GM19372 (cell line): ENCODE measurements around the gene LRRC45.

Experiments
- ATAC-seq: cut with Tn5 transposase; IDR thresholded peaks from one replicate; pipeline ENCODE4 v1.9.1; 2021; ENCODE audit warnings: mild to moderate bottlenecking, low read depth, moderate library complexity; ENCODE audit not compliant: unreplicated experiment

The LRRC45 gene

DNA sequence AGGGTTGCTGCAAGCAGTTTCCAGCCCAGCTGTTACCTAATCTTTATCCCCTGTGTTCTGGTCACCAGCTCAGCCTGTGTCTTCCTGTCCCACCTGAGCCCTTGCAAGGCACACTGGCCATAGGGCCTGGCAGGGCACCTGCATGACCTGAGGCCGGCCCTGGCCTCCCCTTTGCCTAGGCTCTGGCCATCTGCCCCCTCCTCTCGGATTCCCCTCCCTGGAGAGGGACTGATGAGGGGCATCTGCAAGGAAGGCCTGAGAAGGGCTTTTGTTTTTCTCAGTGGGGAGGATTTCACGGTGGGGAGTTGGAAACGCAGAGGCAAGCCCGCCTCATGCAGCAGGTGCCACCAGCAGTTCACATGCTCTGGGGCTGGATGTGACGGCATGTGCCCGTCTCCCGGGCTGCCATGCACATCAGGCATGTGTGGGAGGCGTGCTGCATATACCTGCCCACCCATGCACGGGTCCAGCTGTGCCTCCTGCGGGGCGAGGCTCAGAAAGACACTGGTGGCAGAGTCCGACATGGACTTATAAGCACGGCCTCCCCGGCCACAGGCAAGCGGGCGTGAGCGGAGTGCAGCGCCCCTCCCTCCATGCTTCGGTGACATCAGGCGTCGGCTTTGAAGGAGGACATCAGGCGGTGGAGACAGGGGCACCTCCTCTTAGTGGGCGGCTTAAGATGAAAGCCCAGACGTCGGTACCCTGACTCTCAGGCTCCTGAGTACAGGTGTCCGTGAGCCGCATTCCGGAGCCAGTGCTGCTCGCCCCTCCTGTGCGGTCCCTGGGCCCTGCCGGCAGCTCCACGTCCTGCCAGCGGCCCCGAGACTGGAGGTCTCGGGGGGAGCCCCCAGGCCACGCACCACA, 29.1 kb upstream of the LRRC45 start:
- no peak for ATAC-seq

DNA sequence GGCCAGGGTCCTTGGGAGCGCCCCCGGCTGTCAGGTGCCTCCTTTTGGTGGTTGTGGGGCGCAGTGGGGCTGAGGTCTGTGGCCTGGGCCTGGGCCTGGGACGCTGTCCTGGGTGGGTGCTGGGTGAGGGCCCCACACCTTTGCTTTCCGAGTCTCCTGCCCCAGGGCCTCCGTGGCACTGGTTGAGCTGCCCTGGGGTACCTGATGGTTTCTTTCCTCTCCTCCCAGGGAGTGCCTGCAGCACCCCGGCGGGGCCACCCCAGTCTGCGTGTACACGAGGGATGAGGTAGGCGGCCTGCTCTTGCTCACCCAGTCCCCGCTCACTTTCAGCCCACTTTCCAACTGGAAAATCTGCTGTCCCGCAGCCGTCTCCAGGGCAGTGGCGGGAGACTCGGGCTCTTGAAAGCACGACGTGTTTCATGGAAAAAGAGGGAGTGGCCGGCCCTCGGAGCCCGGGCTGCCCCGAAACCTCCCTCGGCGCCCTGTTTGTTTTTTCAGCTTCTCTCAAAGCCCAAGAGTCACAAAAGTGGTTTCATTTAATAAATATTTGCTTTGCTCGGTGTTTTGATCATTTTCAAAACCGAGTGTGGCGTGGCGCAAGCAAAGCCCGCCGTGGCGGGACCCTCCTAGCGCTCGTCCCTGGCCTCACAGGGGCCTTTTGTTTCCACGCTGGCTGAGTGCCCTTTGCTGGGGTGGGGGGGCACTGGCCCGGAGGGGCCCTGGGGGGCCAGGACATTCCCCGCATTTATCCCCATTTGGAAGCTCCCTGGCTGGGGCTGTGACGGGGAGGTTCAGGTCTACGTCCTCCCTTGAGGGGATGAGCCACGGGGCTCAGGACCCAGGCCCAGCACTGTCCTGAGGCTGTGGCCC, 28.3 kb upstream of the LRRC45 start:
- no peak for ATAC-seq

DNA sequence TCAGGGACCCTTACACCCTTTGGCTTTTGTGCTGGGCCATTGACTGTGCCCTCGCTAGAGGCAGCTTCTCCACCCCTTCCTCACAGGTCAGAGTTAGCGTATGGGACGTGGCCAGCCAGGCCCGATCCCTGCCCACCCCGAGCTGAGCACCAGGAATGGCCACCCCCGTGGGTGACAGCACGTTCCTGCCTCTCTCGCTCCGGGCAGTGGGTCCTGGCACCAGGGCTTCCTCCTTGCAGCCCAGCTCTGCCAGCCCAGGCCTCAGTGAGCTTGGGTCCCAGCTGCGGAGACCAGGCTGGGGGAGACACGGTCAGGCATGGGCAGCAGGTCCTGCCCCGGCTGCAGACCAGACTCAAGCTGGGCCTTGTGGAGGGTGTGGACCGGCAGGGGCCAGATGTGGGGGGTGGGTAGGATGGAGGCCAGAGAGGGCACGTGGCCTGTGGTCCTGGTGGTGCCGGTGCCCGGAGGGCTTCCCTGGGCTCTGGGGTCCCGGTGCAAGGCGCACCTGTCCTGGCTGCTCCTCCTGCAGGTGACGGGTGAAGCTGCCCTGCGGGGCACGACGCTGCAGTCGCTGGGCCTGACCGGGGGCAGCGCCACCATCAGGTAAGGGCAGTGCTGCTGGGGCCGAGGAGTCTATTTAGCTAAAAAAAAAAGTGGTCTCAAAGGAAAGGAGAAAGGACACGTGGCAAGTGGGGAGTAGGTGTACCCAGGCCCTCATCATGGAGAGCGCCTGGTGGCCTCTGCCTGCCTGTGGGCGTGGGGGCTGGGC, 27.5 kb upstream of the LRRC45 start:
- no peak for ATAC-seq

DNA sequence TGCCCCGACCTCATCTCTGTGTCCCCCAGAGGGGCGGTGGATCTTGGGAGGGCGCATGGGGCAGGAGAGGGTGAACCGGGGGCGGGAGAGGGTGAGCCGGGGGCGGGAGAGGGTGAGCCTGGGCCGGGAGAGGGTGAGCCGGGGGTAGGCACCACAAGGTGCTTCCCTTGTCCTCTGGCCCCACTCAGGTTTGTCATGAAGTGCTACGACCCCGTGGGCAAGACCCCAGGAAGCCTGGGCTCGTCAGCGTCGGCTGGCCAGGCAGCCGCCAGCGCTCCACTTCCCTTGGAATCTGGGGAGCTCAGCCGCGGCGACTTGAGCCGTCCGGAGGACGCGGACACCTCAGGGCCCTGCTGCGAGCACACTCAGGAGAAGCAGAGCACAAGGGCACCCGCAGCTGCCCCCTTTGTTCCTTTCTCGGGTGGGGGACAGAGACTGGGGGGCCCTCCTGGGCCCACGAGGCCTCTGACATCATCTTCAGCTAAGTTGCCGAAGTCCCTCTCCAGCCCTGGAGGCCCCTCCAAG, 26.8 kb upstream of the LRRC45 start:
- no peak for ATAC-seq

DNA sequence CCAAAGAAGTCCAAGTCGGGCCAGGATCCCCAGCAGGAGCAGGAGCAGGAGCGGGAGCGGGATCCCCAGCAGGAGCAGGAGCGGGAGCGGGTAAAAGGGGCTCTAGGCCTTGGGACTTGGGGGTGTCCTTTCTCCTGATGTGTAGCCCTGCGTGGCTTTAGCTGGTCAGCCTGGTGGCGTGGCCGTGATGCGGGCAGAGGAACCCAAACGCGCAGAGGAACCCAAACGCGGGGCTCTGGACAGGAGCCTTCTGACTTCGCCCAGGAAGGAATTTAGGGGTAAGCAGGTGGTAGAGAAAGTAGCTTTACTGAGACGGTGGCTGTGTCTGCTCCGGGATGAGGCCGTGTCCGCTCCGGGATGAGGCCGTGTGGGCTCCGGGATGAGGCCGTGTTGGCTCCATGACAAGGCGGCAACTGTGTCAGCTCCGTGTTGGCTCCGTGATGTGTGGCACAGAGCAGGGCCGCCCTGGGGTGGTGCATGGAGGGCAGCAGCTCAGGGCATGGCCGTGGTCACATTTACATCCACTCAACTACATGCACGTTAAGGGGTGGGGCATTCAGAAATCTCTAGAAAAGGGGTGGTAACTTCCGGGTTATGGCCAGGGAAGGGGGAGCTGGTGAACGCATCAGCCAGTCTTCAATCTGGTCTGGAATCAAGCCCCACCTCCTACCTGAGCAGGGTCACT, 26.2 kb upstream of the LRRC45 start:
- no peak for ATAC-seq

DNA sequence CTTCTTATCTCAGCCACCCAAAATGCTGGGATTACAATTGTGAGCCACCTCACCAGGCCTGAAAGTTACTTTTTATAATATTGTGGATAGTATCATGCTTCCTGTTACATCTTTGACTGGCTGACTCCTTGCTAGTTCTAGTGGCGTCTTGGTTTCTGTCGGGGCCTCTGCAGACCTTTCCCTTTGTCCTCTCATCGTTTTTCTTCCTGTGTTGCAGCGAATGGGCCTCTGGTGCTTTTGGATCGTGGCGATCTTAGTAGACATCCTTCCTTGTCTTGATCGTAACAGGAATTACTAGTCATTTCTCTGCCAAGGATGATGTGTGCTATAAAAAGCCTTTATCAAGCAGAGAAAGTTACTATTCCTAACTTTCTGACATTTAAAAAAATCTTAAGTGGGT, 24.9 kb upstream of the LRRC45 start:
- ATAC-seq = no peak

DNA sequence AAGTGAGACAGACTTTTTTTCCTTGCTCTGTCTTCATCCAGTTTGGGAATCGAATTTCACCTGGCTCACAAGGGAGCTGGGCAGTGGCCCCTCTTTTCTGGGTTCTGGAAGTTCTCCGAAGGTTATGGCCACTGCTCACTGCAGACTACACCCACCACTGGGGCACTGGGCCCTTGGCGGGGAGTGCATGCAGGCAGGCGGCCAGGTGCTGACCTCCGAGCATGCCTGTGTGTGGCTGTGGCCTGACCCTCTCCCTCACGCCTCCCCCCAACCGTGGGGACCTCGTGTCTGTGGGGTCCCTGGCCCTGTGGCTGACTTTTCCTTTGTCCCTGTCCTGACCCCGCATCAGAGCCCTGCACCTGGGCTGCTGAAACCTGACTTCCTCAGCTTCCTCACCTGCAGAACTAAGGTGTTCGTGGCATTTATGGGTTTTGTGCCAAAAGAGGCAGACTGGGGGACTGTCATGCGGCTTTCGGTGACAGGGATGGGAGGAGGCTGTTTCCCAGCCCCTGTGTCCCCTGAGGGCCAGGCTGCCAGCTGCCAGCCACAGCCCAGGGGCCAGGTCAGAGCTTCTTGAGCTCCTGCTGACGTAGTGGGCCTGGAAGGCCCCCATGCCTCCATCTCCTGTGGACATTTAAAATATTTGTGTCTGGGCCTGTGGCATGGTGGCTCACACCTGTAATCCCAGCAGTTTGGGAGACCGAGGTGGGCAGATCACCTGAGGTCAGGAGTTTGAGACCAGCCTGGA, 24.2 kb upstream of the LRRC45 start:
- no peak for ATAC-seq

DNA sequence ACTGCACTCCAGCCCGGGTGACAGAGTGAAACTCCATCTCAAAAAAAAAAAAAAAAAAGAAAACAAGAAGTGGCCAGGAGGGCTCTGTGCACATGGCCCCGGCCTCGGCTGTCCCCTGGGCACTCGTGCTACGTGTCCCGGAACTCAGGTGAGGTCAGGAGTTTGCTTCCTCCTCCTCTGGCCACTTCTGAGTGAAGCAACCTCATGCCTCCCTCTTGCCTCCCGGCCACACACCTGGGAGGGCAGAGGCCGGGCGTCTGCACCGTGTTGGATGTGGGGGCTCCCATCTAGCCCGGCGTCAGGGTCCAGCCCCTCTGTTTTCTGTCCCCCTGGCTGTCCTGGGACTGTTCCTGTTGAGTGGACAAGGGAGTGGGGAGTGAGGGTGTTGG, 23.5 kb upstream of the LRRC45 start:
- ATAC-seq = no peak

DNA sequence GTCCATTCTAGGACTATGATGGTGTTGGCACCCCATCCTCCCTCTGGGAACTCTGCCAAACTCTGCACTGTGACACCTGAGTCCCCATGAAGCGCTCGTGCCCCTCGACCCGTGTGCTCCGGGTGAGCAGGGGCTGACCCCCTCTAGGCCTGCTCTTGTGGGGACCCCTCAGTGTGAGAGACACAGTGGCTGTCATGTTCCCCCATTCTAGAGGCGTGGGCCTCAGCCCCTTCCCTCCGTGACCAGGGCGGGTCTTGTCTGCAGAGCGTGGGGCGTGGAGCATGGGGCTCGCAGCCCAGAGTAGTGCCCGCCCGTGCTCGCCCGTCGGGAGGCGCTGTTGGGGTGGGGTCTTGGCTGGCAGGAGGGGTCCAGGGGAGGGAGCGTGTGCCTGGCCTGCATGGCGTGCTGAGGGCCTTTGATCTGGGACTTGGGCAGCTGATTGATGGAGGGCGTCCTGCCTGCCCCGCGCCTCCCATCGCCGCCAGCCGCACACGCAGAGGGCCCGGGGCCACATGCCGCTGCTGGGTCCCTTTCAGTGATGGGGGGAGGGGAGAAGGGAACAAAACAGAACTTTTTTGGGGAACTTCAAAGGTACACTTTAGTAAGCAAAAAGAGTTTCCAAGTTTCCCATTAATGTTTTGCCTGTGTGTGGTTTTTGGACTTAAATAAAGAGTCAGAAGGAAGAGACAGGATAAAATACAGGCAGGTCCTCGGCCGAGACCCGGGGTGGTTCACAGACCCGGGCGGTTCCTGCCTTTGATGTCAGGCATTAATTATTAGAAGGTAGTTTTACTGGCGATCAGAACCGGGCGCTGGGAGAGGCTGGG, 22.9 kb upstream of the LRRC45 start:
- no peak for ATAC-seq

DNA sequence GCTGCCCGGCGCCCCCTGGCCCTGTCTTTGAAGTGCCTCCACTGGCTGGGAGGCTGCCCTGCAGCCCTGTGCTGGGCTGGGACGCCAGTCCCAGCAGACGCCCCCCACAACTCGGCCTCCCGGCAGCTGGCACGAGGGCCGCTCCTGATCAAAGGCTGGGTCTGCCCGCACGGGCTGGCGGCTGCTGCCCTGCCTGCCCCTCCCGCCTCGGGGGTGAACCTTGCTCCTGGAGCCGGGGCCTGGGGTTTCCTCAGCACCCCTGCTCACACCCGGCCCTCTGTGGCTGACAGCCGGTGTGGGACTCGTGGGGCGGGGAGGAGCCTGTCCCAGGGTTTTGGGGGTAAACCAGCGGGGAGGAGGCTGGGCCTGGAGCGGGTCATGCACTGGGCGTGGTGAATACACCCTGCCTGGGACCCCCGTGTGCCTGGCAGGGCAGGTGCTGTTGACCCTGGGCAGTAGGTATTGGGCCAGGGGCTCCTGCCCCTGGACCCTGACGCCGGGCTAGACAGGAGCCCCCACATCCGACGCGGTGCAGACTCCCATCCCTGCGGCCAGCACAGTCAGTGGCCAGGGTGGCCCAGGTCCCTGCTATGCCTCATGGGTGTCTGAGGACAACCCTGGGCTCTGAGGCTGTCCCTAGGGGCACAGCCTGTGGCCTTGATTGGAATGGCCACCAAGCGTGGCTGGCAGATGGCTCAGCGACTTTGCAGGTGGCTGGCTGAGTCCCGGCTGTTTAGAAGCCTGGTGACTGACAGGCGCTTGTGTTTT, 22.1 kb upstream of the LRRC45 start:
- no peak for ATAC-seq

DNA sequence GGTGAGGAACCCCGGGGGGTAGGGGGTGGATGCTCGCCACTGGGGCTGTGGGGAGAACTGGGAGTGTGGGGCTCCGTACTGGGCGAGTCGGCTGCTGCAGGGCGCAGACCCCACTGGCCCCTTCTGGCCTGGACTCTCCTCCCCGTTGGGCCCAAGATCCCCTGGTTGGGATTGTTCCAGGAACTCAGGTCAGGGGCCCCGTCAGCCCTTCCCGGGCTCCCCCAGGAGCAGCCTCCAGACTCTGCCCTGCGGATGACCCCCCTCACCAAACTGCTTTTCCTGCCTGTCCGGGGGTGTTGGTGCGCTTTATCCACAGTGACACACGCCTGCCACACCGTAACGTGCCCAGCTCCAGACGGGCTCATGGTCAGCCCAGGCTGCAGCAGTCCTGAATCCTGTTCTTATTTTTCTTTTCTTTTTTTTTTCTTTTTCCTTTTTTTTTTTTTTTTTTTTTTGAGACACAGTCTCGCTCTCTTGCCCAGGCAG, 21.5 kb upstream of the LRRC45 start:
- no peak for ATAC-seq

DNA sequence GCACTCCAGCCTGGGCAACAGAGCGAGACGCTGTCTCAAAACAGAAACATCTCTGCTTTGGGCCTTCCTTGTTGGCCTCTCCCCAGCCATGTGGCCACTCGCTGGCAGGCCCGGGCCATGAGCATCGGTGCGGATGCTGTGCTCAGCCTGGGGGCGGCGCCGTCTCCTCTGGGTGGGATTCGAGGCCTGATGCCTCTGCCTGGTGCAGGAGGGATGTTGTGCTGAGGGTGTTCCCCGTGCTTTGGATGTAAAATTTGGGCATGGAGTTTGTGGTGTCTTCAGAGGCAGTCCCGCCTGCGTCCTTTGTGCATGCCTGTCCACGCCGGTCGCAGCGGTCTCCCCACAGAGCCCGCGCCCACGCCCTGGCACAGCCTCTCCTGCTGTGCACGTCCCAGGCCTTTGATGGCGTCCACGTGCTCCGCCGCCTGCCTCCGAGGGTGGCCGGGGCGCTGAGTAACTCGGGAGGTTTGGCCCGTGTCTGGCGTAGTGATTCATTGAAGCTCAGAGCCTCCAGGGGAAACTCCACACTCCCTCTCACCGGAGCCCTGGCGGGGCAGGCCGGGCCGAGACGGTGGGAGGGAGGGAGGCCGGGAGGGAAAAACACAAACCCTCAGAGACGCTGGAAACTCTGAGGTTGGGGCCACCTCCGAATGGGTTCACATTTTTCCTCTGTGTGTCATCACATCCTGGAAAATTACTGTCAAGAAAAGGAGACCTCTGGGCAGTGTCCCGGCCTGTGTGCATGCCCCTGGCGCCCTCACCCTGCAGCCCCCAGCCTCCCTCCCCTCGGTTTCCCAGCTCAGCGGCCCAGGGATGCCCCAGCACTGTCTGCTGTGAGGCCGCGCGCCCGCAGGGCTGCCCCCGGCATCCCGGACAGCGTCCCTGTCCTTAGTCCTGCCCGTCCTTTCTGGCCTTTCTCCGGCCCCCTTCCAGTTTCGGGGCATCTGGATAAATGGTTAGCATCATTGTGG, 19.4 kb upstream of the LRRC45 start:
- no peak for ATAC-seq

DNA sequence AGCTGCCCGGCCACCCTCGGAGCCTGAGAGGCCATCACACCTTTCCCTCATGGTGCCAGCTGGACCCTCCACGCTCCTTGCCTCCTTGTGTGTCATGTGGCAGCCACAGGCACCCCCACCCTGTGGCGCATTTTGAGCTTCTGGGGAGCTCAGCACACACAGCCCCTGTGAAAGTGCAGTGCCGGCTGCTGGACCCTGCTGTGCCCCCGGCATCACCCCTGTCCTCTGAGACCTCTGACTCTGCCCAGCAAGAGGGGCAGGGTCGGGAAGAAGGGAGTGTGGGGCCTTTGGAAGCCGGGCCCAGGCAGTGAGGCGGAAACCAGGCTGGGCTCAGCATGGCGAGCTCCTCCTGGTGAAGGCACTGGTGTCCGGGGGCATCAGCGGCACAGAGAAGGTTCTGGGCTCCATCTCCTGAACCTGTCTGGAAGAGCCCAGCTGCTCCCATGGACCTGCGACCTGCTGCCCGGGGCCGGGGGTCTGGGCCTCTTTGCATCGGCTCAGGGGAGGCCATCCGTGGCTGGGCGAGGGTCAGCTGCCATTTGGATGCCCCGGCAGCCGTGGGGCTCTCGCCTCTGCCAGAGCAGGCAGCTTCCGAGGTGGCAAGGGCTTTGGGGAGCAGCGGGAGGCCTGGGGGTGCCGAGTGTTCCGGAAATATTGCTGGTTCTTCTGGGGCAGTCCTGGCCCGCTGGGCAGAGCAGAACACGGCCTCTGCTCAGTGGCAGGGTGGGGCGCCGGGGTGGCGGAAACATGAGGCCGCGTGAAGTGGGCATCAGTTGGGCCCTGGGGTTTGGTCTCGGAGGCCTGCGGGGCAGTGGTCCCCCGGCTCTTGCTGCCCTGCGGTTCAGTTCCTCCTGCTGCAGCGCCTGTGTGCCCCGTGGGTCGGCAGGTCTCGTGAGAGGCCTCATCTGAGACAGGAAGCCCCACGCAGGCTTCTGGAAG, 18.3 kb upstream of the LRRC45 start:
- ATAC-seq = no peak

DNA sequence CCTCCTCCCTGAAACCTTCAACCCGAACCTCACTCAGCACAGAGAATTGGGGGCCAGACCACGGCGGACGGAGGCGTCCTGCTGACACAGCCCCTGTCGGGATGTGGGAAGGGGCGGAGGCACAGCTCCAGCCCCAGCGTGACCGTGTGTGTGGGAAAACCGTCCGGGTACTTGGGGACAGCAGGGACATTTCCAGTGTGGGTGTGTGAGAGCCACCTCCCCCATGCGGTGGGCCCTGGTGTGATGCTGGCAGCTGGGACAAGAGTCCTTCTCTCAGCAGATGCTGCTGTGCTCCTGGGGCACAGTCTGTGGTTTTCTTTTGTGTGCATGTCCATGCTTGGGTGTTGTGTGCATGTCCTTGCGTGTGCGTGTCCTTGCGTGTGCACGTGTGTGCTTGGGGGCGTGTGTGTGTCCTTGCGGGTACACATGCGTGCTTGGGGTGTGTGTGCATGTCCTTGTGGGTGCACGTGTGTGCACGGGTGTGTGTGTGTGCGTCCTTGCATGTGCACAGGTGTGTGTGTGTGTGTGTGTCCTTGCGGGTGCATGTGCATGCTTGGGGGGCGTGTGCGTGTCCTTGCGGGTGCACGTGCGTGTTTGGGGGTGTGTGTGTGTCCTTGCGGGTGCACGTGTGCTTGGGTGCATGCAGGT, 17.3 kb upstream of the LRRC45 start:
- ATAC-seq = no peak
